H9 (cell line): ENCODE measurements around the gene SLC7A1. TPM values are rescaled to one million over a fixed set of nuclear protein-coding genes. Genes with fewer than 3 reads are reported as not detected.

Source experiments
- DNase-seq: peaks from one replicate; pipeline ENCODE4 v3.0.0-alpha.2; 2017
- H2AFZ ChIP-seq: one replicate; pipeline ENCODE4 v1.6.1; 2013; ENCODE audit warnings: mild to moderate bottlenecking, low read length, control low read depth, moderate library complexity
- H2AK5ac ChIP-seq: 2 replicates; pipeline ENCODE4 v1.6.1; 2013; ENCODE audit warnings: low read length, control low read depth, mixed read lengths; ENCODE audit not compliant: insufficient read length
- H2BK120ac ChIP-seq: one replicate; pipeline ENCODE4 v1.6.1; 2013; ENCODE audit warnings: low read depth, mild to moderate bottlenecking, low read length, control low read depth, inconsistent platforms; ENCODE audit not compliant: poor library complexity, severe bottlenecking
- H2BK12ac ChIP-seq: 2 replicates; pipeline ENCODE4 v1.6.1; 2013; ENCODE audit warnings: low read length, control low read depth, mixed read lengths, low read depth; ENCODE audit not compliant: insufficient read length
- H2BK15ac ChIP-seq: 2 replicates; pipeline ENCODE4 v1.6.1; 2013; ENCODE audit warnings: low read depth, low read length, control low read depth
- H2BK20ac ChIP-seq: one replicate; pipeline ENCODE4 v1.6.1; 2013; ENCODE audit warnings: low read depth, mild to moderate bottlenecking, low read length, control low read depth, inconsistent platforms; ENCODE audit not compliant: poor library complexity, severe bottlenecking
- H2BK5ac ChIP-seq: 2 replicates; pipeline ENCODE4 v1.6.1; 2013; ENCODE audit warnings: low read length, control low read depth, mixed read lengths; ENCODE audit not compliant: insufficient read length
- H3K14ac ChIP-seq: 2 replicates; pipeline ENCODE4 v1.6.1; 2013; ENCODE audit warnings: low read length, control low read depth; ENCODE audit not compliant: insufficient read depth
- H3K18ac ChIP-seq: 2 replicates; pipeline ENCODE4 v1.6.1; 2013; ENCODE audit warnings: low read depth, mild to moderate bottlenecking, mixed read lengths, low read length, control low read depth; ENCODE audit not compliant: insufficient read length
- H3K23ac ChIP-seq: 2 replicates; pipeline ENCODE4 v1.6.1; 2013; ENCODE audit warnings: low read length, control low read depth, mixed read lengths, low read depth; ENCODE audit not compliant: insufficient read length
- H3K23me2 ChIP-seq: 2 replicates; pipeline ENCODE4 v1.6.1; 2013; ENCODE audit warnings: low read depth, mild to moderate bottlenecking, mixed read lengths, low read length, control low read depth; ENCODE audit not compliant: insufficient read length, poor library complexity, severe bottlenecking
- H3K27ac ChIP-seq: 2 replicates; pipeline ENCODE4 v1.5.1; 2013; ENCODE audit warnings: low read length, control low read depth, mixed read lengths, low read depth; ENCODE audit not compliant: insufficient read length
- H3K27me3 ChIP-seq: 2 replicates; pipeline ENCODE4 v1.6.1; 2013; ENCODE audit warnings: low read length, control low read depth, inconsistent platforms; ENCODE audit not compliant: insufficient read depth
- H3K4ac ChIP-seq: 2 replicates; pipeline ENCODE4 v1.6.1; 2013; ENCODE audit warnings: low read depth, mild to moderate bottlenecking, control low read depth, inconsistent platforms, low read length, moderate library complexity
- H3K4me1 ChIP-seq: 2 replicates; pipeline ENCODE4 v1.6.1; 2013; ENCODE audit warnings: low read length, control low read depth, inconsistent platforms; ENCODE audit not compliant: insufficient read depth
- H3K4me2 ChIP-seq: 2 replicates; pipeline ENCODE4 v1.6.1; 2013; ENCODE audit warnings: low read length, control low read depth, mixed read lengths; ENCODE audit not compliant: insufficient read length, insufficient read depth
- H3K56ac ChIP-seq: 2 replicates; pipeline ENCODE4 v1.6.1; 2013; ENCODE audit warnings: low read depth, mild to moderate bottlenecking, mixed read lengths, low read length, control low read depth; ENCODE audit not compliant: insufficient read length
- H3K79me1 ChIP-seq: 2 replicates; pipeline ENCODE4 v1.6.1; 2013; ENCODE audit warnings: low read depth, mild to moderate bottlenecking, moderate library complexity, low read length, control low read depth, inconsistent platforms; ENCODE audit not compliant: insufficient read depth, poor library complexity, severe bottlenecking
- H3K79me2 ChIP-seq: 2 replicates; pipeline ENCODE4 v1.6.1; 2013; ENCODE audit warnings: low read length, control low read depth, inconsistent platforms; ENCODE audit not compliant: insufficient read depth
- H3K9ac ChIP-seq: 2 replicates; pipeline ENCODE4 v1.6.1; 2013; ENCODE audit warnings: low read length, control low read depth, mixed read lengths; ENCODE audit not compliant: insufficient read length; ENCODE audit errors: extremely low read depth
- H3K9me3 ChIP-seq: one replicate; pipeline ENCODE4 v1.6.1; 2013; ENCODE audit warnings: low read depth, low read length, inconsistent platforms; ENCODE audit not compliant: control insufficient read depth
- H3T11ph ChIP-seq: one replicate; pipeline ENCODE4 v1.6.1; 2013; ENCODE audit warnings: mild to moderate bottlenecking, low read length, control low read depth, inconsistent platforms
- H4K20me1 ChIP-seq: one replicate; pipeline ENCODE4 v1.6.1; 2013; ENCODE audit not compliant: control insufficient read depth, insufficient read length, insufficient read depth
- H4K5ac ChIP-seq: 2 replicates; pipeline ENCODE4 v1.6.1; 2013; ENCODE audit warnings: low read depth, mild to moderate bottlenecking, mixed read lengths, low read length, control low read depth; ENCODE audit not compliant: insufficient read length
- H4K8ac ChIP-seq: replicated peaks from 2 replicates; pipeline ENCODE4 v1.6.1; 2013; ENCODE audit warnings: low read length, control low read depth, mixed read lengths, low read depth; ENCODE audit not compliant: insufficient read length
- H4K91ac ChIP-seq: 2 replicates; pipeline ENCODE4 v1.6.1; 2013; ENCODE audit warnings: low read depth, mild to moderate bottlenecking, moderate library complexity, mixed read lengths, low read length, control low read depth; ENCODE audit not compliant: insufficient read length
- H3K27ac Mint-ChIP-seq, 3 experiments: 2 replicates in 2 of 3; 3 replicates in 1 of 3; pipeline ENCODE4 v1.8.0; 2020 to 2021; ENCODE audit warnings: mixed read lengths in 3 of 3, mild to moderate bottlenecking in 1 of 3, moderate library complexity in 1 of 3
- H3K27me3 Mint-ChIP-seq: 2 replicates; pipeline ENCODE4 v1.8.0; 2021; ENCODE audit warnings: low read depth, mild to moderate bottlenecking, moderate library complexity, mixed read lengths
- H3K36me3 Mint-ChIP-seq, 3 experiments: 2 replicates in 2 of 3; 3 replicates in 1 of 3; pipeline ENCODE4 v1.8.0; 2020 to 2021; ENCODE audit warnings: low read depth in 3 of 3, mixed read lengths in 3 of 3; ENCODE audit not compliant: insufficient read depth in 1 of 3
- H3K4me1 Mint-ChIP-seq, 2 experiments: 2 replicates each; pipeline ENCODE4 v1.8.0; 2020; ENCODE audit warnings: mixed read lengths in 2 of 2
- H3K4me3 Mint-ChIP-seq, 2 experiments: 2 replicates in 1 of 2; 3 replicates in 1 of 2; pipeline ENCODE4 v1.8.0; 2020 to 2021; ENCODE audit warnings: mild to moderate bottlenecking in 2 of 2, mixed read lengths in 2 of 2, moderate library complexity in 1 of 2
- H3K9me3 Mint-ChIP-seq, 2 experiments: 2 replicates in 1 of 2; 3 replicates in 1 of 2; pipeline ENCODE4 v1.8.0; 2020; ENCODE audit warnings: mild to moderate bottlenecking in 2 of 2, mixed read lengths in 2 of 2, moderate library complexity in 1 of 2
- CTCF ChIP-seq: fragments of 200-600 bp; sonication (generic); conservative IDR thresholded peaks from 3 replicates; pipeline ENCODE4 v1.8.0; 2021; ENCODE audit warnings: antibody characterized with exemption, mild to moderate bottlenecking
- WGBS: extraction: QIAGEN DNeasy Blood & Tissue Kit; methylation state at CpG from one replicate; pipeline ENCODE4 v1.1.7; 2013; ENCODE audit warnings: missing lambda C conversion rate, low lambda C conversion rate, mixed read lengths; ENCODE audit not compliant: insufficient read length; ENCODE audit errors: extremely low coverage; 5-methylcytosine and 5-hydroxymethylcytosine counted together
- total RNA-seq: library from RNA; stranded (reverse); gene quantifications from 2 replicates; pipeline ENCODE4 v1.2.1, GENCODE V29; 2021

SLC7A1 gene
- total RNA-seq, 1 experiment from 2014 or later, result 109 TPM

DNA sequence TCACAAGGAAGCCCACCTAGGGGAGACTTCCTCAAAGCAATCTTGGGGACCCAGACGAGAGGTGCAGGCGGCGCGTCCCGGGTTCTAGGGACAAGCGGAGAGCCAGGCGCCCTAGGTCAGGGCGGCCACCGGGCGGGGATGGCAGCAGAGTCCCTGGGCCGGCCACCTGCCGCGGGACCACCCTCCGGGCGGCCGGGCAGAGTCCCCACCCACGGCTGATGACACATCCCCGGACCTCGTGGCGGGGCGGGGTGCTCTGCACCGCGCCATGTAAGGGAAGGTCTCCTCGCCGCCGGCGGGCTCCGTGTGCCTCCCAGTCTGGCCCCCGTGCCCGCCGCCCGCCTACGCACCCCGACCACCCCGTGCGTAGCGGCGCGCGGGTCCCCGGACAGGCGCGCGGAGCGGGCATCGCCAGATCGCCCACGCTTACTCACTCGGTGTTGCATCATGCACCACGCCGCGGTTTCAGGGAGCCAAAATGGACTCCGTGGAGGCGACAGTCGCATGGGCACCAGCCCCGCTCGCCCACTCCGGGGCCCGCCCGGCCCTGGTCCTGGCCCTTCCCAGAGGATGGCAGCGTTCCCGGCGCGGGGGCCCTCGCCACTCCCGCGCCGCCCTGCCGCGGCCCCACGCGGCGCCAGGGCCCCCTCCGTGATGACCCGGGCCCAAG lies 643 bp downstream of the SLC7A1 start:
- Histone ChIP-seq H3K9me3 (no peaks in the 10 kb centered on the region), H2BK20ac (no peak overlapping the region), H4K91ac (peak overlapping the region; percentile 76), H2AFZ (no peak overlapping the region), H3K14ac (peak overlapping the region; percentile 93), H3K4me1 (peaks cover 4% of the 10 kb centered on the region; the same call in 1 of the 2 replicates), H3K56ac (no peak overlapping the region), H3K4me2 (peak overlapping the region; percentile 76), H2BK5ac (no peak overlapping the region), H2AK5ac (no peak overlapping the region), H2BK15ac (no peak overlapping the region), H2BK12ac (no peak overlapping the region), H3K27me3 (peaks cover 4% of the 10 kb centered on the region; the same call in 1 of the 2 replicates), H3K18ac (peak overlapping the region; percentile 68), H4K5ac (no peak overlapping the region), H3T11ph (no peak overlapping the region), H3K9ac (peak overlapping the region; percentile 81), H4K20me1 (no peaks in the 10 kb centered on the region), H4K8ac (no peak overlapping the region), H3K4ac (no peak overlapping the region; the same call in 1 of the 2 replicates), H3K79me1 (no peaks in the 10 kb centered on the region), H3K23me2 (peaks cover 7% of the 10 kb centered on the region), H3K27ac (no peak overlapping the region), H3K79me2 (peaks cover 41% of the 10 kb centered on the region), H3K23ac (no peak overlapping the region), H2BK120ac (no peak overlapping the region)
- no CpG with 5 or more reads among the region's 75 CpGs for WGBS
- Mint-ChIP-seq H3K27me3 (peaks cover 15% of the 10 kb centered on the region), H3K36me3 (peaks cover 0 to 8% (median 5%) of the 10 kb centered on the region in 3 experiments; a peak in 6 of 7 replicates), H3K4me3 (peak overlapping the region; percentile 85 to 94), H3K27ac (peak overlapping the region; percentile 44 to 95 (median 92); a peak in 4 of 7 replicates), H3K4me1 (peaks cover 37 to 41% of the 10 kb centered on the region in 2 experiments), H3K9me3 (no peaks in the 10 kb centered on the region)
- TF ChIP-seq CTCF, result no peak
- no peak for DNase-seq
